ENCODE measurements around the gene PFN3. TPM values are rescaled to one million over a fixed set of nuclear protein-coding genes. Genes with fewer than 3 reads are reported as not detected.
A peak's percentile ranks its signal among the peaks of the same experiment; 100 is the strongest.

The PFN3 gene, protein sequence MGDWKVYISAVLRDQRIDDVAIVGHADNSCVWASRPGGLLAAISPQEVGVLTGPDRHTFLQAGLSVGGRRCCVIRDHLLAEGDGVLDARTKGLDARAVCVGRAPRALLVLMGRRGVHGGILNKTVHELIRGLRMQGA
- total RNA-seq = not detected

DNA sequence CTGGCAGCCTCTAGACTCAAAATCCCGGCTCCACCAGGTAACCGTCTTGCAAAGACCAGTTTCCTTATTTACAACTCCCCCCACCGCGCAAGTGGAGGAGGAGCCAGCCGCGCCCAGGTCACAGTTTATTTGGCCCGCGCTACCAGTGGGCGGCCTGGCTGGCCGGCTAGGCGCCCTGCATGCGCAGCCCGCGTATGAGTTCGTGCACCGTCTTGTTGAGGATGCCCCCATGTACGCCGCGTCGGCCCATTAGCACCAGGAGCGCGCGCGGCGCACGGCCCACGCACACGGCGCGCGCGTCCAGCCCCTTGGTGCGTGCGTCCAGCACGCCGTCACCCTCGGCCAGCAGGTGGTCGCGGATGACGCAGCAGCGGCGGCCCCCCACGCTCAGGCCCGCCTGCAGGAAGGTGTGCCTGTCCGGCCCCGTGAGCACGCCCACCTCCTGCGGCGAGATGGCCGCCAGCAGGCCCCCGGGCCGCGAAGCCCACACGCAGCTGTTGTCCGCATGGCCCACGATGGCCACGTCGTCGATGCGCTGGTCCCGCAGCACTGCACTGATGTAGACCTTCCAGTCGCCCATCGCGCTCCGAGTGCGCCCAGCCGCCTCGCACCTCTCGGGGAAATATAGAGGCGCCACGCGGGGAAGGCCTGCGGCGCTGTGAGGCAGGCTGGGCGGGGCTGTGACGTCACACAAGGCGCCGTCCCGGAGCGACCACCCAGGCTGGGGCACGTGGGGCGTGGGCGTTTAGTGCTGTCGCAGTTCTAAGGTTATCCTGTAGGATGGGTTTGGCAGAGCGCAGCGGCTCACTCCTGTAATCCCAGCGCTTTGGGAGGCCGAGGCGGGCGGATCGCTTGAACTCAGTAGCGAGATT lies at the start of gene PFN3:
PFN3 (minus strand) TSS at position 665 of the 872 bp plus-strand sequence; CDS start at position 580, 85 bp downstream.
- peak; percentile 71 for ATAC-seq
- DNase-seq (ENCODE audit: low spot score) = no peak

DNA sequence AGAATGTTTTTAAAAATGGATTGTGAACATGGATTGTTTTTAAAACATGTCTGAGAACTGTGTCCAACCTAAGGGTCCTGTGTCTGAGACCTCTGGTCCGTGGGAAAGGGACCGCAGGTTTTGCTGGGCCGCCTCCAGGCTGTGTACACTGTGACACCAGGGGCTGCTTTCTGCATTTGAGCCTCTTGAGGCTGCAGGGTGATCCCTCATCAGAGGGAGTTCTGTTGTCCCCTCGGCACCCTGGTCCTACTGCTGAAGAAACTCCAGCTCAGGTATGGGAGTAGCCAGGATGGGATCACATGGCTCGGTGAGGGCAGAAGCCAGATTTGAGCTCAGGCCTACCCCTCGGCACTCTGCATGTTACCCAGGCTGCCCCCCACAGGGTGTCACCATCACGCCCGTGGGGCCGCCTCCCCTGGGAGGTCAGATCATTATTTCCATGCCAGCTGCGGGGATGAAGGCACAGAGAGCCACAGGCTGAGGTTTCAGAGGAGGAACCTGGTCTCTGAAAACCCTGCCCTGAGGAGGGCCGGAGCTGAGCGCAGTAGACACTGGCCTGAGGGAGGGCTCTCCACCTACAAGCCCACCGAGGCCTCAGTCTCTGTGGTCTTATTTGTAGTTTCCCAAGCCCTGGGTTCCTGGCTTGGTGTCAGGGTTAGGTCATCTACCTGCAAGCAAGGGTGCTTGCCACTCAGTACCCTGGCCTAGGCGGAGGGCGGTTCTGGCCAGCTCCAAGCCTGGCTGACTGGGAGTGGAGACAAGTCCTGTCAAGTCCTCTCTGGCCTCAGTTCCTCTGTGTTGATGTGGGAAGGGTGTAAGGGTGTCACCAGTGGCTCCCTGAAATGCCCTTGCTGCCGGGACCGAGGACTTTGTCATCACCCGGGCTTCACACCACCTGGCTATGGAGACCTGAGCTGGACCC lies 48.9 kb upstream of the PFN3 start:
- ATAC-seq (no peak), DNase-seq (ENCODE audit: low spot score) (no peak)

DNA sequence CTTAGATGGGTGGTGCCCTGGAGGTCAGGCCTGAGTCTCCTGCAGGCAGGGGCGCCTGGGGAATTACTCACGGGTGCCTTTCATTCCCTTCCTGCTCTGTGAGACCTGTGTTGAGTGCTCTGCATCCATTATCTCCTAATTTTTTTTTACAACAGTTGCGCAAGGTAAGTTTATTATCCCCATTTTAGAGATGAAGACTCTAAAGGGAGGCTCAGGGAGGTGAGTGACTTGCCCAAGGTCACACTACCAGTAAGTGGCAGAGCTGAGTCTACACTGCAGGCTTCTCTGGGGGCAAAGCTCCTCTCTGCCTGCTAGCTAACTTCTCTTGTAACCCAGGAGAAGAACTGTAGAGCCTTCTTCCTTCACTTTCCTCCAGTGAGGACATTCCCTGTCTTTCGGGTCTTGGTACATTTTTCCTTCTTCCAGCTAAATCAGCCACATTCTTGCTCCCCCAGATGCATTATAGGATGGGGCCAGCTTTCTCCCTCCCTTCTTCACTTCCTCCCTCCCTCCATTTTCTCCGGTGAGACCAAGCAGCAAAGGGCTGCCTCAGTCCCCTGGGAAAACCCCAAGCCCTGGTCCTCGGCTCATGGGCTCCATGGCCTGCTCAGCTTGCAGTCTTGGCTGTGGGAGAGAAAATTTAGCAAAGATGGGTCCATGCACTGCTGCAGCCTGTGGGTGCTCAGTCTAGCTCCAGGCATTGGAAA lies 47.9 kb upstream of the PFN3 start:
- no peak for ATAC-seq
- no peak for DNase-seq (ENCODE audit: low spot score)

DNA sequence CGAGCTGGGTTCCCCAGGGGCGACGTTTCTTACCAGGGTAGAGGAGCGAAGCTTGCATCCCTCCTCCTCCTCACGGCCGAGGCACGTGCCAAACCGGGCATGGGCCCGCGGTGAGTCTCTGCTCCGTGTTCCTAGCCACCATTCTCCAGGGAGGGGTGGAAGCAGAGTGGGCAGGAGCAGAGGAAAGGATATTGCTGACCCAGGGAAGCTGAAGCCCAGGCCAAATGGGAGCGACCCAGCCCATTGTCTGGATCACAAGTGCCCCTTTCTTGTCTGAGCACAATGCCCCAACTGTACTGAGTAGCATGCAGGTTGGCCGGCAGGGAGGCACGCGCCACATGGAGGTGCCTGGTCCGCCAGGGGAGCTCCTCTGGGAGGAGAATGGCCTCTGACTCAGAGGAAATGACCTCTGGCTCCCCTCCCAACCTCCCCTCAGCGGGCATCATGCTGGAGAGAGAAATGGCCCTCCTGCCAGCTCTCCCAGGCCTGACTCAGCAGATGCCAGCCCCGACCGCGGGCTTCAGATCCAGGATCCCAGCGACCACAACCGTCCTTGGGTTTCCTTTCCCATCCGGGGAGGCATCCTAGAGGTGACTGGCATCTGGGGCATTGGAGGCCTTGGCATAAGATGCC lies 47.3 kb upstream of the PFN3 start:
- ATAC-seq = peak; percentile 38
- DNase-seq (ENCODE audit: low spot score) = no peak

DNA sequence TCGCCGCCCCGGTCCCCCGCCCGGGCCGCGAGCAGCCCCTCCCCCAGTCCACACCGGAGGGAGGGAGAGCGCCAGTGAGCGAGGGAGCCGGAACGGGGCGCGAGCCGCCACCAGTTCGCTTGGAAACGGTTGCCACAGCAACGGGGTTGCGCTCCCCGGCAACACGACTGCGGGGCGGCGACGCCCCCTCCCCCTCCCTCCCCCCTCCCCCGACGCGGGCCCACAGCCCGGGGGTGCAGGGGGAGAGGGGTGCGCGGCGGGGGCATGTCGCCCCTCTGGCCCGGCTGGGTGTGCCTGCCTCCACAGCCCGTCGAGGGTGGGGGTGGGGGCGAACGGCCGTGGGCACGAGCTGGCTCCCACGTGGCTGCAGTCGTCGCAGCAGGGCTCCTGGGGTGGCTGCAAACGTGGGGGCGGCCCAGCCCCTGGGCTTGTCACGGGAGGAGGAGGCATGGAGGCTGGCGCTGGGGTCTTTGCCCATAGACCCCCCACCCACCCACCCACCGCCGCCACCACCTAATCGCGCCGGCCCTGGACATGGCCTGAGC lies 46.7 kb upstream of the PFN3 start:
- DNase-seq (ENCODE audit: low spot score) = no peak
- peak; percentile 24 for ATAC-seq

DNA sequence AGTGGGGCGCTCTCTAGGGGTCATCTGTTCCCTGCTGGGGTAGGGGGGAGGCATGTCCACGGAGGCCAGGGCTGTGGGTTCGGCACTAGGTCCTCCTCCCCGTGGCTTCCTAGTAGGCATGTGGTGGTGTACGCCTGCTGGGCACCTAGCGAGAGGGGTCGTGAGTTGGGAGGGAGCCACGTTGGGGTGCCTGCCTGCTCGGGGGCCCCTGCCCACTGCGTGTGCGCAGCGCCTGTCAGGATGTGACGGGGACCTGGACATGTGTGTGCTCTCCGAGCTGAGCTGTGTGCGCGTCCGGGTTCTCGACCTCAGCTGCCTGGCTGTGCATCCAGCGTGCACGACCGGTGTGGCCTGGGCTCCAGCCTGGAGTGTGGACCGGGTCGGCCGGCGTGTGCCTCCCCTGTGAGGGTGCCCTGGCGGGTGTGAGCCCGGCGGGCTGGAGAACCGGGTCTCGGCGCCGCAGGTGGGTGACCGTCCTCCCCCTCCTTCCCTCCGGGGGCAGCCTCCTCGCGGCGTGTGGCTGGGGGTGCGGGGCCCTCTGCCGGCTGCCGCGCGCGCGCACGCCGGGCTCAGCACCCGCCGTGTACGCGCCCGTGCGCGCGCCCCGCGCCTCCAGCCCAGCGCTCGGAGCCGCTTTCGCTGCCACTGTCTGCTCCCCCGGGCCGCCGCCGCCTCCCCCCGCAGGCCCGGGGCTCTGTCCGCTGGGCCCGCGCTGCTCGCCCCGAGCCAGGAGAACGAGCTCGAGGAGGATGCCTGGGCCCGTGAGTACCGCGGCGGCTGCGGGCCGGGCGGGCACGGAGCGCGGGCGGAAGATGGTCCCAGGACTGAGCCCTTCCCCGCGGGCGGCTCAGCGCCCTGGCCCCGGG lies 46.0 kb upstream of the PFN3 start, which contains the start of gene PRR7:
PRR7 (plus strand) TSS at position 615 of the 866 bp plus-strand sequence. CDS start 8,254 bp downstream, outside the sequence.
- ATAC-seq (peak; percentile 87), DNase-seq (ENCODE audit: low spot score) (no peak)

DNA sequence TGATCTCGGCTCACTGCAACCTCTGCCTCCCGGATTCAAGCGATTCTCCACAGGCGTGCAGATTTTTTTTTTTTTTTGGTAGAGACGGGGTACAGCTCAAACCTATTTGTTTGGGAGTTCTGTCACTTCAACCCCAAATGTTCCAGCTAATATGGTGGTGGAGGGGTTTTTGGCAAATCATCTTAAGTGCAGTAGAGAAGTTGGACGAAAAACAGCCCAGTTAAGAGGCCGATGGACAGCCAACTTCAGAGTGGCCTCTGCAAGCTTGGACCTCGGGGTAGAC lies 45.4 kb upstream of the PFN3 start:
- ATAC-seq (no peak), DNase-seq (ENCODE audit: low spot score) (no peak)

DNA sequence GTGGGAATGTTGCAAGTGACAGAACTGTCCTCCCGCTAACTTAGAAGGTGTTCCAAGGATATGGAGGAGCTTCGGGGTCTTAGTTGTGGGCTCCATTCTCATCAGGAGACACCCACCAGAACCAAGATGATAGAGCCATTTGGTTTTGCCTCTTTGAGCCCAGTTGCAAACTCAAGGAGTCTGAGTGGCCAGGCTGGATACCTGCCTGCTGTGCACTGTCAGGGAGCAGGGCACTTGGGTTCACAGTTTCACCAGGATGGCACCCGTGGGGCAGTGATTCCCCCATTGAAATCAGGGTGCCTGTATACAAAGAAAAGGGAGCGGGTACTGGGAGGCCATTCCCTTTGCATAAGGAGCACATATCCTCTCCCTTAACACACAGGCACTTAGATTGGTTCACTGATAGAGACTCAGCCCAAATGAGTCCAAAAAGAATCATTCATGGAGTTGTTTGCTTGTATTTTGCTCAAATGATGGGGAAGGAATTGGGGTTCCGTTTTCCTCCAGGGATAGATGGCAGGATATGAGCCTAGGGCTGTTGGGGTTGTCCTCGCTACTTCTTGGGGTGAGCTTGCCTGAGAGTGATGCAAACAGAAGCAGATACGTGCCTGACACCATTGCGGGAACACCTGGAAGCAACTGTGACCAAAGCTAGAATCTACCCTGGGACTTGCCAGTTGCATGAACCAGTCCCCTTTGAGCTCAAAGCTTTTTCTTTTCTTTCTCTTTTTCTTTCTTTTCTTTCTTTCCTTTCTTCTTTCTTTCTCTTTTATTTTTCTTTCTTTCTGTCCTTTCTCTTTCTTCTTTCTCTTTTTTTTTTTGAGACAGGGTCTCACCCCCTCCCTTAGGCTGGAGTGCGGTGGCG lies 44.8 kb upstream of the PFN3 start:
- ATAC-seq (no peak), DNase-seq (ENCODE audit: low spot score) (no peak)

DNA sequence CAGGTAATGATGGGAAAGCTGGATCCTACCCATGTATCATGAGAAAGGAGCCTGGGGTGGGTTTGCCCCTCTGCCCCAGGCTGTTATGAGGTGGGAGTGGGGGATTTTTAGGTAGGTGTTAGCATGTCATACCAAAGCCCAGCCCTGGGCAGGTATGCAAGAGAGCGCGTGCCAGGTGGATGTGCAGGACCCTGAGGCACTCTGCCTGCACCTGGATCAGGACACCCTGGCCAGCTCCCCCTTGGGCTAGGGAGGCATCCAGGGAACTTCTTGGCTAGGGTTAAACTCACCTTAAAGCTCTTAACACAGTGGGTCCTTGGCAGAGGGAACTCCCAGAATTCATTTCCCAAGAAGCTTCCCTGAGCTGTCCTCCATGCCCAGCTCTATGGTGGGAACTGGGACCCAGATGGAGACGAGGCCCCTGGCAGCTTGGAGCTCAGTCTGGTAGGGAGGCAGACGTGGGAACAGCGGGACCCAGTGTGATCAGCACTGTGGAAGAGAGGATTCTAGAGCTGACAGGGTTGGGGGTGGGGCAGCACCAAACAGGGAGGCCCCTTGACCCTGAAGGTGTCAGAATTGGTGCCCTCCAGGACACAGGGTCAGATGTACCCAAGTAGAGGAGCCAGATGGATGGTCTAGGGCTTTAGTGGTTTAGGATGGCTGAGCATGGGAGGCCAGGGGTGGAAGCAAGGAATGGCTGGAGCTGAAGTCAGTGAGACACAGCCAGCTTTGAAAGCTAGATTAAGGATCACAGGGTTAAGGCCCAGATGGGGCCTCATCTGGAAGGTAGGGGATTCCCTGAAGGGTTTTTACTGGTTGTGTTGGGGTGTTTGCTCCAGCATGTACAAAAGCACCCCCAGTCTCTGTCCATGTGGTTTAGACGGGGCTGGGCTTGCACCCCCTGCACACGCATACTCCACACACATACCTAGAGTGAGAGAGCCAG lies 43.9 kb upstream of the PFN3 start:
- DNase-seq (ENCODE audit: low spot score) (peak; percentile 45), ATAC-seq (no peak)

DNA sequence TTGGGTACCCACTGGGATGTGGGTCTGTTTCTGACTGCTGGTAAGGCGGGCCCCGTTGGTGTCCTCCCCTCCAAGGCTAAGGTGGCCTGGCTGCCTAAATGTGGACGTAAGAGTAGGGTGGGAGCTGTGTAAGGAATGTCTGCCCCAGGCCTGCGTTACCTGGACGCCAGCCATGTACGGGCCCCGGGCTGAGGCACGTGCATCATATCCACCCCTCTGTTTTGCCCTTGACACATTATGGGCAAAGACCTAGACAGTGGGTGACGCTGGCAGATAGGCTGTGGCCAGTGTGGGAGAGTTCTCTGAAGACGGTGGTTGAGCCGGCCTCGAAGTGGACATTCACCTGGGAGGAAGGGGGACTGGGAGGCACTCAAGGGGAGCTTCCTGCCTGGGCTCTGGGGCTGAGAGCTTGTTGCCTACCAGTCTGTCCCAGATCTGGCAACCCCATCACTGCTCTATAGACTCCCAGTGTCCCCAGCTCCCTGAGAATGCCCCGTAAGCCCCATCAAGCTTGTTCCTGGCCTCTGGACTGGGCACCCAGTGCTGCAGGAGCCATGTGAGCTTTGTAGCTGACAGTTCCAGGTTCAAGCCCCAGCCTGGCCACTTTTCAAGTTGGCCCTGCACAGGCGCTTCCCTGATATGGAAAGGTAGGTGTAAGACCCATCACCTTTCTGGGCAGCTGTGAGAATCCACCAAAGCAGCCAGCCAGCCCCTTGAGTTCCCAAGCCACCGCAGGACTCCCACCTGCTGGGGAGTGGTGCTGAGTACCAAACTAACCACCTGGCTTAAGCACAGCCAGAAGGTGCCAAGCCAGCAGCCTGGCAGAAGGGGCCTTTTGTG lies 42.9 kb upstream of the PFN3 start:
- ATAC-seq (no peak), DNase-seq (ENCODE audit: low spot score) (peak; percentile 44)

DNA sequence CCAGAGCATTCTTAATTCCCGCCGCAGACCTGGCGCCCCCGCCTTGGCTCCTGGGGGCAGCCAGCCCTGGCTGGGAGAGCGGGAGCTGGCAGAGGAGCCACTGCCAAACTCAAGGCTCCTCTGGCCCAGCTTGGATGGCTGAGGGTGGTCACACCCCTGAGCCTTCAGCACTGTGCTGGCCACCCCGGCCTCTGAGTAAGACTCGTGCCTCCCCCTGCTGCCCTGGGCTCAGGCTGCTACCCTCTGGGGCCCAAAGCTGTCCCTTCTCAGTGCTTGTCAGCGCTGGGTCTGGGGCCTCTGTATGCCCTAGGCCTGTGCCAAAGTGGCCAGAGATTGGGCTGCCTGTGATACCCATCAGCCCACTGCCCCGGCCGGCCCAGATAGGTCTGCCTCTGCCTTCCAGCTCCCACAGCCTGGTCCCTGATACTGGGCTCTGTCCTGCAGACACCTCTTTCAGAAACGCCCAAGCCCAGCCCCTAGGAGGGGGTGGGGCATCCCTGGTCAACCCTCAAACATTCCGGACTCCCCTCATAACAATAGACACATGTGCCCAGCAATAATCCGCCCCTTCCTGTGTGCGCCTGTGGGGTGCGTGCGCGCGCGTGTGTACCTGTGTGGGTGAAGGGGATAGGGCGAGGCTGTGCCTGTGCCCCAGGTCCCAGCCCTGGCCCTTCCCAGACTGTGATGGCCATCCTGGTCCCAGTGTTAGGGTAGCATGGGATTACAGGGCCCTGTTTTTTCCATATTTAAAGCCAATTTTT lies 41.8 kb upstream of the PFN3 start:
- DNase-seq (ENCODE audit: low spot score) (no peak), ATAC-seq (no peak)

DNA sequence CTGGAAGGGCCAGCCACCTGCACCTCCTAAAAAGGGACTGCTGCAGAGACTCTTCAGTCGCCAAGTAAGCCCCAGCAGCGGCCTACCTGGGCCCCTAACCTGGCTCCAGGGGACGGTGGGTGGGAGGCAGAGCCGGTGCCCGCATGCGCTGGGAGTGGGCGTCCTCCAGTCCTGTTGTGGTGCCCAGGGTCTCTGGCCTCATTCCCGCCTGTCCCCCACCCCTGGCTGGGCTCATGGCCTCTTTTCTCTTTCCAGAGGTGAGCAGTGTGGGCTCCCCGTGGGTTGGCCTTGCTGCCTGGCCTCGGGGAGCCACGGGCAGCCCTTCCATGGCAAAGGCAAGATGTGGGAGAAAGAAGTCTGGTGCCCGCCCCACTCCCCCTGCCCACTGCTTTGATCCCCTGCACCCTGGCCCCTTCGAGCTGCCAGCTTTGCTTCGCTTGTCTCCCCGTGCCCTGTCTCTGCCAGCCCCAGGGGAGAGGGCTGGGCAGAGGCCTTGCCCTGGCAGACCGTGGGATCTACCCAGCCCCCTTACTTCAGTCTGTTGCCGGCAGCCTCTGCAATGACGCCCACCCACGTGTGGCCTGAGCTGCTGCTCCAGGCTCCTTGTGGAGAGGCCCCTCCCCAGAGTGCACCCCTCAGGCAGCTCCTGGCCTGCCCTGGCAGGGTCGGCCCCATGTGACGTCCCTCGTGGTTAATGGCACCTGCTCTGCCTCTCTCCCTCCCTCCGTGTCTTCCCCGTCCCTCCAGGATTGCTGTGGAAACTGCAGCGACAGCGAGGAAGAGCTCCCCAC lies 40.7 kb upstream of the PFN3 start:
- no peak for DNase-seq (ENCODE audit: low spot score)
- no peak for ATAC-seq

DNA sequence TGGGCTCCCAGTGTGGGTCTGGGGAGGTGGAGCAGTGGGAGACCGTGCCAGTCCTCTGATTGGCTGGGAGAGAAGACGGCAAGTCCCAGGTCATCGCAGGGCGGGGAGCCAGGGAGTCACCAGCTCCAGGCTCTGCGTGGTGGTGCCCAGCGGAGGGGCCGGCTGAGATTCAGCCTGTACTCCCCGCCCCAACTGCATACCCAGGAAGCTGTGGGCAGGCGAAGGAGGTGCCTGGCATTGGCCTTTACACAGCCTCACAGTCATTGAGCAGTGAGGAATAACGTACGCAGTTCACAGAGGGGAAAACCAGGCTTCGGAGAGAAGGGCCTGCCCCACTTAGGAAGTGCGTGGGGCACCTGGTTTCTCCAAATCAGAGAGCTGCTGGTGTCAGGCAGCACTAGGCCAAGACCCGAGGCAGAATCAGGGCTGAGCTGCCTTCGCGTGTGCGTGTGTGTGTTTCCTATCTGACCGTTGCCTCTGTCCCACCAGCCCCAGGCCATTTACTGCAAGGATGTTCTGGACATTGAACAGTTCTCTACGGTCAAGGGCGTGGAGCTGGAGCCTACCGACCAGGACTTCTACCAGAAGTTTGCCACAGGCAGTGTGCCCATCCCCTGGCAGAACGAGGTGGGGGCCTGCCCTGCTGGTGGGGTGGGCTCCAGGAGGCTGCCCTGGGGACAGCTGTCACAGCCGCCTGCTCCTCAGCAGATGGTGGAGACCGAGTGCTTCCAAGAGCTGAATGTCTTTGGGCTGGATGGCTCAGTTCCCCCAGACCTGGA lies 39.9 kb upstream of the PFN3 start:
- ATAC-seq (no peak), DNase-seq (ENCODE audit: low spot score) (no peak)

DNA sequence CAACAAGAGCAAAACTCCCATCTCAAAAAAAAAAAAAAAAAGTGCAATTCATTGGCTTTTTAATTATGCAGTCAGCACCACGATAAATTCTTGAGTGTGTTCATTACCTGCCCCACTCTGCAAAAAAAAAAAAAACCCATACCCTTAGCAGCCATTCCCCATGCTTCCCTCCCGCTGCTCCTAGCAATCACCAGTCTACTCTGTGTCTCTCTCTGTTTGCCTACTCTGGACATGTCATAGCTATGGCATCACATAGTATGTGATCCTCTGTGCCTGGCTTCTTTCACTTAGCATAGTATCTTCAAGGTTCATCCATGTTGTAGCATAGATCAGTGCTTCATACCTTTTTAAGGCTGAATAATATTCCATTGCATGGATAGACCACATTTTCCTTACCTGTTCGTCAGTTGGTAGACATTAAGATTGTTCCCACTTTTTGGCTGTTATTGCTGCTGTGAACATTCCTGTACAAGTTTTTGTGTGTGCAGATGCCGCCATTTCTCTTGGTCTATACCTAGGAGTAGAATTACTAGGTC lies 39.1 kb upstream of the PFN3 start:
- DNase-seq (ENCODE audit: low spot score) (no peak), ATAC-seq (no peak)
